ENCODE results near the gene APOA1.

Gene APOA1

DNA sequence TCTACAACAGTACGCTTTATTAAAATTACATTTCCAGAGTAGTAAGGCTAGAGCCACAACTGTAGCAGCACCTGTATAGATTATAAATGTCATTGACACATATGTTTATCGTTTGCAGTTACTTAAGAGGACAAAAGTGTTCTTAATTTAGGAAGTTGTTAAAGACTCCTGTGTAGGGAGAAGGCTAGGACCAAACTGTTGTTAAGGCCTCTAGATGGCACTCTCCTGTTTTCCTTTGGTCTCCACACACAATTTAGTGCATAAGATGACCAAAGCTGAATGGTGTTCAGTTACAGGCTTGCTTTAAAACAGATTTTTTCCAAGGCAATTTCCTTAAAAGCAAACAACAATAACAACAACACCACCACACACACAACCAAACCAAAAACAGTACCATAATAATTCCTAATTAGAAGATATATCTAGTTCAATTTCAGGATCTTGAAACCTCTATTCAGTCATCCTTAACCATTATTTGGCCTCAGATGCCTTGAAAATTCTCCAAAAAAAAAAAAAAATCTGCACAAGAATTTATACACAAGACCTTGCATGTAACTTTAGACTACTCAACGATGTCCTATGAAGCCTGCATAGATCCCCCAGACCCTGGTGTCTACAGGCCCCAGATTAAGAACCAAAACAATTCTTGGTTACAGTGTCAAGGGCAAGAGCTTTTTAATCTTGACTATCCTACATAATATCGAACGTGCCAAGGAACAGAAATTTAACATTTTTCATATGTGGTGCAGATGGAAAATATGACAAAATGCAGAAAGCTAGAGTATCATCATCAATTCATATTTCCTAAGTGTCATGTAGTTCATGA lies 42.6 kb upstream of the APOA1 start:
- ChIA-PET POLR2A (interaction anchor here (1.0 kb wide), 1 partner anchor 226 kb away, joined by 3 read pairs; no protein-coding TSS in a partner anchor), CTCF (interaction anchor here (0.6 to 11.0 kb wide), 34 partner anchors 9 to 1598 kb away, joined by 3 to 96 read pairs (median 4); partner anchors contain the start of gene APOA5)
- Histone ChIP-seq H3K27ac (ENCODE audit: extremely low read depth, low read depth, low read length) (no peak overlapping the region), H3K4me3 (ENCODE audit: low read depth, low read length) (no peak overlapping the region), H3K36me3 (ENCODE audit: control insufficient read depth in 2 of 2, insufficient read depth in 1 of 2, low read length in 2 of 2) (peaks cover 0 to 21% of the 10 kb centered on the region in 2 experiments; a peak in 1 of 3 replicates), H3K4me1 (ENCODE audit: control insufficient read depth, insufficient read depth, low read length) (no peaks in the 10 kb centered on the region), H3K9me3 (ENCODE audit: control insufficient read depth, insufficient read depth, low read depth, low read length) (no peaks in the 10 kb centered on the region)
- TF ChIP-seq ZNF660 (tag by site-specific recombination; IDR thresholded peaks at IDR 0.05) (0 out of 2 replicates have a peak, but pooled peaks have one; percentile 23), ZNF121 (tag by site-specific recombination; IDR thresholded peaks at IDR 0.05) (no peak), ZNF654 (tag by site-specific recombination; IDR thresholded peaks at IDR 0.05; ENCODE audit: low read depth) (peak; percentile 71)

GRCh38 chr11:116876656-116877055 lies 39.2 kb upstream of the APOA1 start:
- Histone ChIP-seq H3K27ac (ENCODE audit: extremely low read depth, low read depth, low read length) (no peak overlapping the region), H3K9me3 (ENCODE audit: control insufficient read depth, insufficient read depth, low read depth, low read length) (no peaks in the 10 kb centered on the region), H3K4me1 (ENCODE audit: control insufficient read depth, insufficient read depth, low read length) (no peaks in the 10 kb centered on the region), H3K36me3 (ENCODE audit: control insufficient read depth in 2 of 2, insufficient read depth in 1 of 2, low read length in 2 of 2) (peaks cover 0 to 49% of the 10 kb centered on the region in 2 experiments; a peak in 1 of 3 replicates), H3K4me3 (ENCODE audit: low read depth, low read length) (no peak overlapping the region)
- CTCF ChIA-PET = interaction anchor here (11.0 kb wide), 1 partner anchor 231 kb away, joined by 96 read pairs; no protein-coding TSS in a partner anchor
- POLR2A ChIA-PET = no interaction called here
- no peak for TF ChIP-seq ZNF121 (tag by site-specific recombination; IDR thresholded peaks at IDR 0.05)

- H3K4me3 ChIP-seq (ENCODE audit: low read depth, low read length) = no peak overlapping the region
- ChIA-PET CTCF (interaction anchor here (1.1 kb wide), 1 partner anchor 19 kb away, joined by 3 read pairs; no protein-coding TSS in a partner anchor), POLR2A (no interaction called here)
- H3K9me3 ChIP-seq (ENCODE audit: control insufficient read depth, insufficient read depth, low read depth, low read length) = no peaks in the 10 kb centered on the region
- peaks cover 0 to 63% of the 10 kb centered on the region in 2 experiments; a peak in 1 of 3 replicates for H3K36me3 ChIP-seq (ENCODE audit: control insufficient read depth in 2 of 2, insufficient read depth in 1 of 2, low read length in 2 of 2)
- no peaks in the 10 kb centered on the region for H3K4me1 ChIP-seq (ENCODE audit: control insufficient read depth, insufficient read depth, low read length)
- no peak overlapping the region for H3K27ac ChIP-seq (ENCODE audit: extremely low read depth, low read depth, low read length)
- TF ChIP-seq ZNF571 (tag by site-specific recombination; IDR thresholded peaks at IDR 0.05) (no peak), ZNF473 (tag by site-specific recombination; IDR thresholded peaks at IDR 0.05) (no peak), ZIC2 (tag by site-specific recombination; IDR thresholded peaks at IDR 0.05) (no peak), ZNF610 (tag by site-specific recombination; IDR thresholded peaks at IDR 0.05; ENCODE audit: borderline replicate concordance) (no peak), GFI1B (tag by site-specific recombination; IDR thresholded peaks at IDR 0.05) (no peak), MZF1 (tag by site-specific recombination; IDR thresholded peaks at IDR 0.05; ENCODE audit: borderline replicate concordance) (no peak)
- TF ChIP-seq, protein P1, sequence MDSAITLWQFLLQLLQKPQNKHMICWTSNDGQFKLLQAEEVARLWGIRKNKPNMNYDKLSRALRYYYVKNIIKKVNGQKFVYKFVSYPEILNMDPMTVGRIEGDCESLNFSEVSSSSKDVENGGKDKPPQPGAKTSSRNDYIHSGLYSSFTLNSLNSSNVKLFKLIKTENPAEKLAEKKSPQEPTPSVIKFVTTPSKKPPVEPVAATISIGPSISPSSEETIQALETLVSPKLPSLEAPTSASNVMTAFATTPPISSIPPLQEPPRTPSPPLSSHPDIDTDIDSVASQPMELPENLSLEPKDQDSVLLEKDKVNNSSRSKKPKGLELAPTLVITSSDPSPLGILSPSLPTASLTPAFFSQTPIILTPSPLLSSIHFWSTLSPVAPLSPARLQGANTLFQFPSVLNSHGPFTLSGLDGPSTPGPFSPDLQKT (IDR thresholded peaks at IDR 0.05; ENCODE audit: borderline replicate concordance, low read depth, low read length) = no peak
- TF ChIP-seq, protein P2, sequence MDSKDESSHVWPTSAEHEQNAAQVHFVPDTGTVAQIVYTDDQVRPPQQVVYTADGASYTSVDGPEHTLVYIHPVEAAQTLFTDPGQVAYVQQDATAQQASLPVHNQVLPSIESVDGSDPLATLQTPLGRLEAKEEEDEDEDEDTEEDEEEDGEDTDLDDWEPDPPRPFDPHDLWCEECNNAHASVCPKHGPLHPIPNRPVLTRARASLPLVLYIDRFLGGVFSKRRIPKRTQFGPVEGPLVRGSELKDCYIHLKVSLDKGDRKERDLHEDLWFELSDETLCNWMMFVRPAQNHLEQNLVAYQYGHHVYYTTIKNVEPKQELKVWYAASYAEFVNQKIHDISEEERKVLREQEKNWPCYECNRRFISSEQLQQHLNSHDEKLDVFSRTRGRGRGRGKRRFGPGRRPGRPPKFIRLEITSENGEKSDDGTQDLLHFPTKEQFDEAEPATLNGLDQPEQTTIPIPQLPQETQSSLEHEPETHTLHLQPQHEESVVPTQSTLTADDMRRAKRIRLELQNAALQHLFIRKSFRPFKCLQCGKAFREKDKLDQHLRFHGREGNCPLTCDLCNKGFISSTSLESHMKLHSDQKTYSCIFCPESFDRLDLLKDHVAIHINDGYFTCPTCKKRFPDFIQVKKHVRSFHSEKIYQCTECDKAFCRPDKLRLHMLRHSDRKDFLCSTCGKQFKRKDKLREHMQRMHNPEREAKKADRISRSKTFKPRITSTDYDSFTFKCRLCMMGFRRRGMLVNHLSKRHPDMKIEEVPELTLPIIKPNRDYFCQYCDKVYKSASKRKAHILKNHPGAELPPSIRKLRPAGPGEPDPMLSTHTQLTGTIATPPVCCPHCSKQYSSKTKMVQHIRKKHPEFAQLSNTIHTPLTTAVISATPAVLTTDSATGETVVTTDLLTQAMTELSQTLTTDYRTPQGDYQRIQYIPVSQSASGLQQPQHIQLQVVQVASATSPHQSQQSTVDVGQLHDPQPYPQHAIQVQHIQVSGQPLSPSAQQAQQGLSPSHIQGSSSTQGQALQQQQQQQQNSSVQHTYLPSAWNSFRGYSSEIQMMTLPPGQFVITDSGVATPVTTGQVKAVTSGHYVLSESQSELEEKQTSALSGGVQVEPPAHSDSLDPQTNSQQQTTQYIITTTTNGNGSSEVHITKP (tag by site-specific recombination; IDR thresholded peaks at IDR 0.05) = no peak
These were observed 37.8 kb upstream of the APOA1 start for GRCh38 chr11:116875194-116875593.

- Histone ChIP-seq H3K4me1 (ENCODE audit: control insufficient read depth, insufficient read depth, low read length) (no peaks in the 10 kb centered on the region), H3K4me3 (ENCODE audit: low read depth, low read length) (no peak overlapping the region), H3K27ac (ENCODE audit: extremely low read depth, low read depth, low read length) (no peak overlapping the region), H3K36me3 (ENCODE audit: control insufficient read depth in 2 of 2, insufficient read depth in 1 of 2, low read length in 2 of 2) (peaks cover 0 to 72% of the 10 kb centered on the region in 2 experiments; a peak in 1 of 3 replicates), H3K9me3 (ENCODE audit: control insufficient read depth, insufficient read depth, low read depth, low read length) (no peaks in the 10 kb centered on the region)
- CTCF ChIA-PET = interaction anchor here (0.6 to 0.9 kb wide), 3 partner anchors 159 to 552 kb away, joined by 3 to 5 read pairs (median 3); no protein-coding TSS in a partner anchor
- POLR2A ChIA-PET = no interaction called here
- TF ChIP-seq ZBTB17 (tag by site-specific recombination; IDR thresholded peaks at IDR 0.05) (no peak), INSM2 (tag by site-specific recombination; IDR thresholded peaks at IDR 0.05) (no peak), ZNF768 (tag by site-specific recombination; IDR thresholded peaks at IDR 0.05) (no peak)
These were observed 36.8 kb upstream of the APOA1 start for GRCh38 chr11:116874251-116874650.
